ENCODE data around the gene SNPH.
A peak's percentile ranks its signal among the peaks of the same experiment; 100 is the strongest.

SNPH gene

GRCh38 chr20:1307571-1307971 is 41.5 kb downstream of the SNPH start:
- no peak for DNase-seq

- no peak for DNase-seq
Measured at GRCh38 chr20:1308067-1308701, 42.1 kb downstream of the SNPH start.

GRCh38 chr20:1308702-1309095 is 42.6 kb downstream of the SNPH start:
- no peak for DNase-seq

GRCh38 chr20:1309439-1309847 is 43.3 kb downstream of the SNPH start:
- DNase-seq: peak; percentile 12

GRCh38 chr20:1310071-1310470 is 44.0 kb downstream of the SNPH start:
- no peak for DNase-seq

GRCh38 chr20:1310506-1311190 is 44.6 kb downstream of the SNPH start:
- no peak for DNase-seq

GRCh38 chr20:1312308-1312707 is 46.2 kb downstream of the SNPH start:
- no peak for DNase-seq

GRCh38 chr20:1312904-1313235 is 46.8 kb downstream of the SNPH start:
- no peak for DNase-seq

- peak; percentile 68 for DNase-seq
Measured at GRCh38 chr20:1313236-1313964, 47.3 kb downstream of the SNPH start.

- DNase-seq: no peak
Measured at GRCh38 chr20:1315804-1316203, 49.7 kb downstream of the SNPH start.

GRCh38 chr20:1317545-1318255 is 51.6 kb downstream of the SNPH start:
- DNase-seq: no peak

- no peak for DNase-seq
Measured at GRCh38 chr20:1319051-1319450, 53.0 kb downstream of the SNPH start.

GRCh38 chr20:1319462-1319861 is 53.4 kb downstream of the SNPH start:
- DNase-seq: no peak

- DNase-seq: no peak
Measured at GRCh38 chr20:1320016-1320415, 53.9 kb downstream of the SNPH start.

- DNase-seq: no peak
Measured at GRCh38 chr20:1320902-1321653, 55.0 kb downstream of the SNPH start.

- no peak for DNase-seq
Measured at GRCh38 chr20:1321654-1321939, 55.5 kb downstream of the SNPH start.

- DNase-seq: no peak
Measured at GRCh38 chr20:1322511-1323245, 56.6 kb downstream of the SNPH start.

- no peak for DNase-seq
Measured at GRCh38 chr20:1323256-1323655, 57.2 kb downstream of the SNPH start.

- no peak for DNase-seq
Measured at GRCh38 chr20:1323830-1324597, 57.9 kb downstream of the SNPH start.

- DNase-seq: peak; percentile 40
Measured at GRCh38 chr20:1324598-1325172, 58.6 kb downstream of the SNPH start.

Data from hematopoietic multipotent progenitor cell treated with erythropoietin and hydrocortisone succinate and interleukin-3 and kit ligand, for 4 days (in vitro differentiated cells).